Adipose tissue (tissue), 3 donors: ENCODE measurements around the gene ASB1. TPM values are rescaled to one million over a fixed set of nuclear protein-coding genes. Genes with fewer than 3 reads are reported as not detected.
"Not testable (repeated sequence)": the region's sequence is repeated elsewhere in the genome, so short reads cannot be mapped to it uniquely, and the experiment has no call there.

Experiments
- H3K27ac ChIP-seq: one replicate; pipeline ENCODE4 v1.5.1; 2013; ENCODE audit warnings: low read depth, low read length
- WGBS, 3 donors: extraction: QIAGEN DNeasy Blood & Tissue Kit; methylation state at CpG; one replicate each; pipeline ENCODE4 v1.1.7; 2013; 5-methylcytosine and 5-hydroxymethylcytosine counted together
- polyA plus RNA-seq, 3 donors: library from polyadenylated mRNA; stranded (reverse); fragments of 200-250 nt; gene quantifications; one replicate each; pipeline ENCODE4 v1.2.3, GENCODE V29; 2013
- donor health status: healthy with polysubstance abuse.
- donor health status: Bipolar disorder and iron deficiency.
- donor health status: healthy.

The ASB1 gene
- polyA plus RNA-seq, 3 donors: 7.1 to 17.7 (median 17.7) TPM

- 91 to 95% (median 91%) methylated on average over 8 of the region's 8 CpGs for WGBS, 3 donors
- no peak overlapping the region for H3K27ac ChIP-seq
These were observed 25.2 kb upstream of the ASB1 start for GRCh38 chr2:238401551-238401950.

- WGBS, 3 donors: 93 to 97% (median 94%) methylated on average over 21 of the region's 21 CpGs
These were observed 22.9 kb upstream of the ASB1 start for GRCh38 chr2:238403632-238404405.

GRCh38 chr2:238404406-238405216, 22.1 kb upstream of the ASB1 start:
- no peak overlapping the region for H3K27ac ChIP-seq
- 86 to 93% (median 91%) methylated on average over 19 of the region's 19 CpGs for WGBS, 3 donors

More at GRCh38 chr2:238403632-238404405, 22.9 kb upstream of the ASB1 start:
- no peak overlapping the region for H3K27ac ChIP-seq

DNA sequence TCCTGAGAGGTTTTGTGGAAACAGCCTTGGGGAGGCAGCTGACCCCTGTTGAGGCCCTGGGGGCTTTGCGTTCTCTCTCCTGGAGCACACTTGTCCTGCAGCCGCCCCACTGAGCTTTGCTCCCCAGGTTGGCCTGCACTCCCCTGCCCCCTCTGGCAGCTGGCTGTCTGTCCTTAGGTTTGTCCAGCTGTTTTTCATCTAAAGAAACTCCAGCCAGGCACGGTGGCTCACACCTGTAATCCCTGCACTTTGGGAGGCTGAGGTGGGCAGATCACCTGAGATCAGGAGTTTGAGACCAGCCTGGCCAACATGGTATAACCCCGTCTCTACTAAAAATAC, 21.5 kb upstream of the ASB1 start:
- not testable (repeated sequence) for H3K27ac ChIP-seq
- WGBS, 3 donors: 94 to 98% (median 95%) methylated on average over 4 of the region's 4 CpGs

GRCh38 chr2:238406221-238406997, 20.3 kb upstream of the ASB1 start:
- 84 to 86% (median 84%) methylated on average over 20 of the region's 20 CpGs for WGBS, 3 donors
- no peak overlapping the region for H3K27ac ChIP-seq

GRCh38 chr2:238406998-238407285, 19.8 kb upstream of the ASB1 start:
- no peak overlapping the region for H3K27ac ChIP-seq
- 77 to 87% (median 80%) methylated on average over 6 to 8 of the region's 8 CpGs for WGBS, 3 donors

- no peak overlapping the region for H3K27ac ChIP-seq
- WGBS, 3 donors: 86 to 96% (median 93%) methylated on average over 11 of the region's 11 CpGs
These were observed 19.2 kb upstream of the ASB1 start for GRCh38 chr2:238407566-238407965.

- no peak overlapping the region for H3K27ac ChIP-seq
- 81 to 90% (median 87%) methylated on average over 17 of the region's 17 CpGs for WGBS, 3 donors
These were observed 17.9 kb upstream of the ASB1 start for GRCh38 chr2:238408615-238409340.

- no peak overlapping the region for H3K27ac ChIP-seq
- WGBS, 3 donors: 91 to 92% (median 92%) methylated on average over 34 of the region's 34 CpGs
These were observed 17.2 kb upstream of the ASB1 start for GRCh38 chr2:238409341-238410199.

DNA sequence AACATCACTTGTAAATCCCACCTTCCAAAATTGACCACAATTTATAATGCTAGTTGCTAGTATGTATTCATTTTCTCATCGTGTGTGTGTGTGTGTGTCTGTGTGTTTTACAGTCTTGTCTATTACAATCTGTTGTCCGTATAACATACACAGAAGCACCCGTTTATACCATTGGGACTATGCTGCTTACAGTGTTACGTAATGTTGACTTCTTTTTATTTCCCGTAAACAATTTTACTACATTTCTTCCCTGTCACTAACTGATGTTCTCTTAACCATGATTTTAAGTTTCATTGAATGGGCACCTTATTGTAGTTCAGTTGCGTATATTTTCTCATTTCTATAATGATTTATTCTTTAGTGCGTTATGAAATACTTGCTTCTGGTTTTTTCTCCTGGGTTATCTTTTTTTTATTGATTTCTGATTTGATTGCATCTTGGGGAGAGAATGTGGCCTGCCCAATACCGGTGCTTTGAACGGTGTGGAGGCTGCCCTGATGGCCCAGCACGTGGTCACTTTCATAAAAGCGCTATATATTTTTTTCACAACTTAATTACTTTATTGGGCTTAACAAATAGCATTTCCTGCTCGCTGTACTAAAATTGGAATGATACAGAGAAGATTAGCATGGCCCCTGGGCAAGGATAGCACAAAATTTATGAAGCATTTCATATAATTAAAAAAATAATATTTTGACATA, 14.5 kb upstream of the ASB1 start:
- no peak overlapping the region for H3K27ac ChIP-seq
- 86 to 92% (median 89%) methylated on average over 12 of the region's 12 CpGs for WGBS, 3 donors

- no peak overlapping the region for H3K27ac ChIP-seq
- 91 to 97% (median 93%) methylated on average over 2 of the region's 2 CpGs for WGBS, 3 donors
These were observed 13.4 kb upstream of the ASB1 start for GRCh38 chr2:238413368-238413767.

- 92 to 94% (median 92%) methylated on average over 12 of the region's 12 CpGs for WGBS, 3 donors
- H3K27ac ChIP-seq: no peak overlapping the region
These were observed 11.5 kb upstream of the ASB1 start for GRCh38 chr2:238415036-238415764.

- H3K27ac ChIP-seq: no peak overlapping the region
- 96 to 99% (median 98%) methylated on average over 5 of the region's 5 CpGs for WGBS, 3 donors
These were observed 10.8 kb upstream of the ASB1 start for GRCh38 chr2:238415893-238416292.

- H3K27ac ChIP-seq: no peak overlapping the region
- WGBS, 3 donors: 78 to 87% (median 83%) methylated on average over 5 of the region's 6 CpGs
These were observed 8.3 kb upstream of the ASB1 start for GRCh38 chr2:238418196-238418998.

GRCh38 chr2:238418999-238419546, 7.7 kb upstream of the ASB1 start:
- no peak overlapping the region for H3K27ac ChIP-seq
- 82 to 91% (median 85%) methylated on average over 2 of the region's 2 CpGs for WGBS, 3 donors
